Stimulated activated CD8-positive, alpha-beta memory T cell treated with anti-CD3 and anti-CD28 coated beads, Interleukin-12 subunit alpha, Interleukin-12 subunit beta, amount 100 ng/mL, for 24 hours (primary cell): Measurements from ENCODE around the gene POU1F1.
"Not testable (repeated sequence)": the region's sequence is repeated elsewhere in the genome, so short reads cannot be mapped to it uniquely, and the experiment has no call there.

Experiments used
- DNase-seq: peaks from one replicate; pipeline ENCODE4 v3.0.0-alpha.2; 2020; ENCODE audit errors: extremely low read depth

Gene POU1F1

GRCh38 chr3:87276484-87276883 lies at the start of gene POU1F1:
TSS of gene POU1F1 (minus strand) at chr3:87276584. CDS start at chr3:87276462, 122 bp downstream.
- DNase-seq, result no peak

GRCh38 chr3:87324609-87325008 lies 48.2 kb upstream of the POU1F1 start:
- DNase-seq, result no peak

GRCh38 chr3:87320756-87321626 lies 44.6 kb upstream of the POU1F1 start:
- DNase-seq, result no peak

- no peak for DNase-seq
Measured at GRCh38 chr3:87318617-87319021, 42.2 kb upstream of the POU1F1 start.

- DNase-seq, result no peak
Measured at GRCh38 chr3:87317779-87318178, 41.4 kb upstream of the POU1F1 start.

DNA sequence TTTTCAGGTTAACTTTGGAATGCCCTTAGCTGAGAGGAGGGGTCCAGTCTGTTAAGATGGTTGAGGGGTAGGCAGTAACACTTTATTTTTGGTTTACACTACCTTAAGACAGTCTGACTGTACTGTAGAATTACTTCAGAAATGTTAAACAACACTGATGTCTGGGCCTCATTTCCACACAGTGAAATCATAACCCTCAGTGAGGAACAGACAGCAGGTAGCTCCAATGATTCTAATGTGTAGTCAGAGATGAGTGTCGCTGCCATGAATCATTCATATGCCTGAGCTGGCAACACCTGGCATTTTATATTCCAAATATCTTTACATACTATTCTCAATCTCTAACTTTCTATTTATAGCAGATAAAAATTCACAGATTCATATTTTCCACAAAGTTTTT lies 37.3 kb upstream of the POU1F1 start:
- DNase-seq, result no peak

- DNase-seq, result no peak
Measured at GRCh38 chr3:87311309-87311708, 34.9 kb upstream of the POU1F1 start.

GRCh38 chr3:87309601-87310000 lies 33.2 kb upstream of the POU1F1 start:
- DNase-seq, result no peak

DNA sequence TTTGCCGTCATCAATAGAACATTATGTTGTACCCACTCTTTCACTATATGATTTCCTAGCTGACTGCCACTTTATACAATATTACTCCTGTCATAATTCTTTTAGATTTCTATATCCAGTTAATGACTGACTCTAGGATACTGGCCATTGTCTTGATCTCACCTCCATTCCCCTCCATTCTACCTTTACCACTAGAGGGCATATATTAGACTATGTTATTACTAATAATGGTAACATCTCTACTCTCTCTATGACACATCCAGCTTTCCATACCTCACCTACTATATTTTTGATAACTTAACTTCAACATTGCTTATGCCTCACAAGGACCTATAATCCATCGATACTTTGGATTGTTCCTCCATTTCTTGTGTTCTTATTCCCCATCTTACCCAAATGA lies 31.4 kb upstream of the POU1F1 start:
- DNase-seq, result no peak

DNA sequence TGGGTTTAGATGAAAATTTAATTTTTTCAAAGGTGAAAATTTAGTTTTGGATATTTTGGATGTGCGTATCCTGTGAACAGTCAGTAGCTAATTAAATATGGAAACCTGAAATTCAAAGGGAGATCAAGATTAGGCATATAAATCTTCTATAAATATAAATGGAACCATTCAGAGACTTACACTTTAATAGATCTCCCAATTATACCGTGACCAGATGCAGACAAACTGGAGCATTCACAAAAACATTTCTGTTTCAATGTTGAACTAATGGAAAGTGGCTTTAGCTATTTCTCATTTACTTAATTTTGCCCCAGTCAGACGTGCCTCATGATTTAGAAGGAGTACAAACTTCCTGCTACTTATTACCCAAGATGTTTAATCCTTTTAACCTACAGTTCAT lies 29.1 kb upstream of the POU1F1 start:
- DNase-seq, result no peak

- not testable (repeated sequence) for DNase-seq
Measured at GRCh38 chr3:87305031-87305430, 28.6 kb upstream of the POU1F1 start.

DNA sequence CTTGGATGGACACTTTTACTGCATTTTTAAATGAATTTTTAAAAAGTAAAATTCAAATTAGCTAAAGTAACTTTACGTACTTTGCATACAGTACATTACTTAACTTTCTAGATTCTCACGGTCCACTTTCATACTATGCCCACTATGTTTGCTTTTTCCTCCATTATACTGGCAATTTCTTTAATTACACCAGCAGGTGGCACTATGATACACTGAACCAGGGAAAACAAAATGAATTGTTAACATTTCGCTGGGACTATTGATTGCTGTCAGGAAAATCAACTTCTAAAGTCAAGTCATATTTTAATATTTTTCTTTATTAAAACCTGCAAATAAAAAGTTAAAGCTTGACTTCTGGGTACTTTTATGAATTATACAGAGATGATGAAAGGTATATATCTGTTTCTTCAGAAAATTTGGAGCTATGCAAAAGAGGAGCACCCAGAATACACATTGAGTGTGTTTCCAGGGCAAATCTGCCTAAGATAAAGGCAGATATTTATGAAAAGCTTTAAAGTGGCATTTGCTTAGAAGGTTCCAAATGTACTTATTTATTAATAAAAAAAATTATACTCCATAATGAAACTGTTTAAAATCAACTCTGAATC lies 21.8 kb upstream of the POU1F1 start:
- DNase-seq, result no peak

DNA sequence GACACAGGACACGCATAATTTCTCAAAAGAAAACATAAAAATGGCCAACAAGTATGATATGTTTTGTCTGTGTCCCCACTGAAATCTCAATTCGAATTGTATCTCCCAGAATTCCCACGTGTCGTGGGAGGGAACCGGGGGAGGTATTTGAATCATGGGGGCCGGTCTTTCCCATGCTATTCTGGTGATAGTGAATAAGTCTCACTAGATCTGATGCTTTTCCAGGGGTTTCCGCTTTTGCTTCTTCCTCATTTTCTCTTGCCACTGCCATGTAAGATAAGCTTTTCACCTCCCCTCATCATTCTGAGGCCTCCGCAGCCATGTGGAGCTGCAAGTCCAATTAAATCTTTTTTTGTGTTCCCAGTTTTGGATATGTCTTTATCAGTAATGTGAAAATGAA lies 12.1 kb upstream of the POU1F1 start:
- no peak for DNase-seq

DNA sequence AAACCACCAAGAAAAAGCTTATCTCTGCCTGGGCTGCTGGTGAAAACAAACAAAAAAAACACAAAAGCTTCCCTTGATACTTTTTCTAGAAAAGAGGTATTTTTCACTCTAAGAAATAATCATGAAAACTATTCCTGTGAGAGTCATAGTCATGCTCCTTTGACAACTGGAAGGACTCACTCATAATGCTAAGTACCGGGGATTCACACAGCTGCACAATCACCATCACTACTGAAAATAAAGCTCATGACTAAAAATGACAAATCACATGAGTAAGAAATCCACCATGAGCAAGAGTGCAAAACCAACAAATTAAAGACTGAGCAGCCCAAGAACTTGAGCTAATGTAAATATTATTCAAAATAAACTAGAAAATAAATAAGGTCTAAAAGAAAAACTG lies 10.6 kb upstream of the POU1F1 start:
- no peak for DNase-seq

GRCh38 chr3:87272718-87273341 lies 3.6 kb downstream of the POU1F1 start:
- no peak for DNase-seq

GRCh38 chr3:87270908-87271700 lies 5.3 kb downstream of the POU1F1 start:
- no peak for DNase-seq

DNA sequence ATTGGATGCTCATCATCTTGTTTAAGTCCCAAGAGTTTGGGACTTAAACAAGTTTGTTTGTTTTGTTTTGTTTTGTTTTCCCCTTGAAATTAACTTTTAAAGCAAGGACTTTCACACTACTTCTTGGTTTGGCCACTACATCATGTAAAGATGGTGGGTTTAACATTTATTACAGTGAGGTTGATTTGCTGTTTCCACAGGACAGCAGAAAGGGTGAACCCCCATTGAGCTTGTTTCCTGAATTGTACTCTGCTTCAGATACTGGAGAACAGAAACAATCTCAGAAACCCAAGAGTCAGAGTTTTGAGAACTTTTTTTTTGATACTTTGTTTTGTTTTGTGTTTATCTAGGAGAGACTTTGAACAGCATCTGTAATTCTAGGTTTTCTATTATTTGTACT lies 6.7 kb downstream of the POU1F1 start:
- DNase-seq, result no peak

DNA sequence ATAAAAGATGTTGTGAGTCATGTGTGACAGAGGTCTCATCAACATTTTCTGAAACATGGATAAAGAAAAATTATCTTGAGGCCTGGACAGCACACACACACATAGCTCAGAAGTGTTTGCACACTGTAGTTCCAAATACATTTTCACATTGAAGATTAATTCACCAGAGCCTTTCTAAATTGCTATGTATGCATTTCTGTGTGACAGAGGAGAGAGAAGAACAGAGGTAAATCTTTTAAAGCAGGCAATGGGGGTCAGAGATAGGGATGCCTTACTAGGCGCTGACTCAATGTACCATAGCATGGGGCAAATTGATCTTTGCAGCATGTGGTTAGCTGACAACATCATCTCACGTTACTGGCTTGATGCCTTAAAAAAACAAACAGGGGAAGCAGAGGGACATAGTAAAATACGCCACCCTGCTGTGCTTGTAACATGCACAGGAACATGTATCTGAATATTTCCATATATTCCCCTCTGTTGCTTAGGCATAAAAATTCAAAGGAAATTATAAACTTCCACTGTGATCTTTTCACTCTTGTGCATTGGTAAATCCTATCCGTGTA lies 7.7 kb downstream of the POU1F1 start:
- DNase-seq, result no peak

DNA sequence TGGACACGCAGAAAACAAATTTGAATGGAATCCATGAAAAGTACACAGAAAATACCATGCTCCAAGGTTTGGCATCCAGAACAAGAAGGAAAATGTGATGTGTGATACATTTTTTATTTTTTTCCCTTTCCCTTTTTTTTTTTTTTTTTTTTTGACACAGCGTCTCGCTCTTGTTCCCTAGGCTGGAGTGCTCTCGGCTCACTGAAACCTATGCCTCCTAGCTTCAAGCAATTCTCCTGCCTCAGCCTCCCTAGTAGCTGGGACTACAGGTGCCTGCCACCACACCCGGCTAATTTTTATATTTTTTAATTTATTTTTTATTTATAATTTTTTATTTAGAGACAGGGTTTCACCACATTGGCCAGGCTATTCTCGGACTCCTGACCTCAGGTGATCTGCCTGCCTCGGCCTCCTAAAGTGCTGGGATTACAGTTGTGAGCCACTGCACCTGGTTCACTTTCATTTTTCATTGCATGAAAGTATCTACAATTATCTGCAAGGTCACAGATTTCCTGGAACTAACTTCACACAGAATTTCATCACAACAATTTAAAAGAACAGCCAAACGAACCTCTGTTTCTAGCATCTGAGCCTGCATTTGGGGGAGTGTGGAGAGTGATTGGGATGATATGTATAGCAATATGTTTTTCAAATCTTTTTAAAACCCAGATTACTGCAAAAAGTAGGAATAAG lies 8.3 kb downstream of the POU1F1 start:
- DNase-seq, result no peak

- DNase-seq, result no peak
Measured at GRCh38 chr3:87261925-87262324, 14.5 kb downstream of the POU1F1 start.

- no peak for DNase-seq
Measured at GRCh38 chr3:87260270-87260669, 16.1 kb downstream of the POU1F1 start.
